ENCODE results near the gene SDR42E1. TPM values are rescaled to one million over a fixed set of nuclear protein-coding genes. Genes with fewer than 3 reads are reported as not detected.

The SDR42E1 gene
- total and polyA plus RNA-seq, 9 of the 15 experiments (the other 6 are each of a cell fraction or from before 2014, with no cell fraction given): 0.13 to 1.3 (median 0.42) TPM

- peaks cover 0 to 15% of the 10 kb centered on the region in 2 experiments; a peak in 2 of 5 replicates for H3K27me3 ChIP-seq (ENCODE audit: control insufficient read depth in 2 of 2, insufficient read depth in 2 of 2, low read length in 2 of 2)
- TF ChIP-seq ZNF740 (CRISPR knock-in tag; IDR thresholded peaks at IDR 0.05): no peak
- TF ChIP-seq ZNF740 (tag; IDR thresholded peaks at IDR 0.05): no peak
- no peak for TF ChIP-seq ZEB2 (IDR thresholded peaks at IDR 0.05)
- TF ChIP-seq ZNF184 (CRISPR knock-in tag; IDR thresholded peaks at IDR 0.05): no peak
- TF ChIP-seq IRF2 (CRISPR knock-in tag; IDR thresholded peaks at IDR 0.05): no peak
- TF ChIP-seq ZNF764 (CRISPR knock-in tag; IDR thresholded peaks at IDR 0.05; ENCODE audit: low read depth): no peak
- no peak for TF ChIP-seq TCF15 (CRISPR knock-in tag; IDR thresholded peaks at IDR 0.05)
- TF ChIP-seq E2F4 (CRISPR knock-in tag; IDR thresholded peaks at IDR 0.05; ENCODE audit: low read depth): no peak
- TF ChIP-seq STAT6 (CRISPR knock-in tag; IDR thresholded peaks at IDR 0.05): no peak
- intact Hi-C loops (cut with micrococcal nuclease) (loop anchor here (5.0 kb wide), 2 partner anchors 53 to 98 kb away; no protein-coding TSS in a partner anchor), in situ Hi-C loops (cut with MboI) (no loop called here)
- H3K9me3 ChIP-seq (replicated peaks; ENCODE audit: control insufficient read depth, insufficient read depth, low read depth, low read length): no peaks in the 10 kb centered on the region
- 0% methylated on average over 3 of the region's 3 CpGs for WGBS (ENCODE audit: insufficient coverage, low coverage, missing lambda C conversion rate)
- no peak overlapping the region for H3K4me2 ChIP-seq (ENCODE audit: insufficient read depth, low read length)
- H4K20me1 ChIP-seq (replicated peaks; ENCODE audit: control insufficient read depth, insufficient read depth, low read length): no peaks in the 10 kb centered on the region
- H3K36me3 ChIP-seq (ENCODE audit: control insufficient read depth, insufficient read depth, low read length): no peaks in the 10 kb centered on the region
- no peak overlapping the region for H2AFZ ChIP-seq (ENCODE audit: low read depth, low read length)
- no peak for FAIRE-seq
- DNase-seq (ENCODE audit: extremely low read depth in 1 of 4, low spot score in 3 of 4): no peak
- H3K4me1 ChIP-seq (replicated peaks in 1 of 2; ENCODE audit: control insufficient read depth in 2 of 2, insufficient read depth in 2 of 2, low read length in 2 of 2): no peaks in the 10 kb centered on the region; a peak in 1 of 5 replicates
- POLR2A ChIA-PET: interaction anchor here (0.7 kb wide), 1 partner anchor 74 kb away, joined by 3 read pairs; no protein-coding TSS in a partner anchor
- no peak overlapping the region for H3K27ac ChIP-seq (ENCODE audit: extremely low read depth, low read depth, low read length)
- no TSS peak for BruUV-seq (replicated peaks)
- CTCF ChIA-PET (ENCODE audit: low intra/inter-chr PET ratio): no interaction called here
- H3K79me2 ChIP-seq (ENCODE audit: control insufficient read depth, insufficient read depth, low read length): no peaks in the 10 kb centered on the region
- no peak overlapping the region for H3K9ac ChIP-seq (ENCODE audit: insufficient read depth in 1 of 2, low read depth in 2 of 2, low read length in 2 of 2)
- no peaks in the 10 kb centered on the region for H3K9me1 ChIP-seq (ENCODE audit: control insufficient read depth, insufficient read depth, low read length)
- no peak overlapping the region for H3K4me3 ChIP-seq
- ATAC-seq: no peak
Observed at GRCh38 chr16:81995651-81996050, 15.6 kb downstream of the SDR42E1 start.
